K562 (cell line): ENCODE data around the gene HS6ST1. TPM values are rescaled to one million over a fixed set of nuclear protein-coding genes. Genes with fewer than 3 reads are reported as not detected.

Experiments used
- ATAC-seq: fragments of 200-7000 bp; cut with Tn5 transposase; 3 replicates; pipeline ENCODE4 v1.9.1; 2020; ENCODE audit warnings: moderate library complexity
- BruUV-seq: library from RNA; stranded (reverse); fragments of 400-500 nt; replicated peaks from 2 replicates; lab custom pipeline; 2021; lab: Mats Ljungman, UMichigan
- CTCF ChIA-PET: fragments of 300-600 bp; formaldehyde crosslinking; extraction: SDS; loops from one replicate; lab custom pipeline; 2021; ENCODE audit warnings: low intra/inter-chr PET ratio; lab: Yijun Ruan, JAX
- POLR2A ChIA-PET: fragments of 300-600, 350-650 bp; sonication (Branson Sonifier 250); formaldehyde crosslinking; extraction: SDS; loops from one replicate; lab custom pipeline; 2021; ENCODE audit warnings: antibody characterized with exemption, inconsistent platforms; lab: Yijun Ruan, JAX
- DNase-seq, 4 experiments: peaks; one replicate each; pipeline versions ENCODE4 v3.0.0 to v3.0.0-alpha.2; 2011 to 2018; ENCODE audit warnings: low spot score in 3 of 4, mixed read lengths in 3 of 4; ENCODE audit errors: extremely low read depth in 1 of 4
- FAIRE-seq: peaks from 2 replicates; lab custom pipeline; 2011; peaks lifted over from hg19 to GRCh38; lab: Jason Lieb, UNC
- H2AFZ ChIP-seq: 2 replicates; pipeline ENCODE4 v1.6.0; 2011; ENCODE audit warnings: low read depth, low read length, control low read depth, inconsistent platforms
- H3K27ac ChIP-seq: fragments of 200-600 bp; 3 replicates; pipeline ENCODE4 v1.8.0; 2011; ENCODE audit warnings: low read depth, mild to moderate bottlenecking, control low read depth, inconsistent platforms, low read length, moderate library complexity, mixed read lengths; ENCODE audit errors: extremely low read depth
- H3K27me3 ChIP-seq, 2 experiments: fragments of 300-600 bp in 1 of 2; 2 replicates in 1 of 2; 3 replicates in 1 of 2; pipeline versions ENCODE4 v1.6.0 to v1.8.0; 2011; ENCODE audit warnings: inconsistent platforms in 2 of 2, low read length in 2 of 2, mild to moderate bottlenecking in 1 of 2, mixed read lengths in 1 of 2, moderate library complexity in 1 of 2; ENCODE audit not compliant: control insufficient read depth in 2 of 2, insufficient read depth in 2 of 2
- H3K36me3 ChIP-seq: fragments of 300-600 bp; 3 replicates; pipeline ENCODE4 v1.8.0; 2011; ENCODE audit warnings: mild to moderate bottlenecking, low read length, inconsistent platforms; ENCODE audit not compliant: control insufficient read depth, insufficient read depth
- H3K4me1 ChIP-seq, 2 experiments: fragments of 200-600 bp in 1 of 2; replicated peaks in 1 of 2; 2 replicates in 1 of 2; 3 replicates in 1 of 2; pipeline versions ENCODE4 v1.5.1 to v1.8.0; 2011; ENCODE audit warnings: inconsistent platforms in 2 of 2, low read length in 2 of 2, mild to moderate bottlenecking in 1 of 2, mixed read lengths in 1 of 2, moderate library complexity in 1 of 2; ENCODE audit not compliant: control insufficient read depth in 2 of 2, insufficient read depth in 2 of 2
- H3K4me2 ChIP-seq: 2 replicates; pipeline ENCODE4 v1.6.1; 2011; ENCODE audit warnings: low read length, control low read depth, inconsistent platforms, mixed read lengths; ENCODE audit not compliant: insufficient read depth
- H3K4me3 ChIP-seq: fragments of 200-600 bp; sonication (generic), shearing (Covaris generic); 2 replicates; pipeline ENCODE4 v1.5.1; 2016; ENCODE audit warnings: control low read depth, inconsistent platforms
- H3K79me2 ChIP-seq: fragments of 200-600 bp; 3 replicates; pipeline ENCODE4 v1.8.0; 2011; ENCODE audit warnings: low read length, inconsistent platforms; ENCODE audit not compliant: control insufficient read depth, insufficient read depth
- H3K9ac ChIP-seq, 2 experiments: 2 replicates each; pipeline versions ENCODE4 v1.6.0 to v1.6.1; 2011; ENCODE audit warnings: low read depth in 2 of 2, low read length in 2 of 2, control low read depth in 1 of 2, inconsistent platforms in 1 of 2, mild to moderate bottlenecking in 1 of 2, mixed read lengths in 1 of 2; ENCODE audit not compliant: insufficient read depth in 1 of 2
- H3K9me1 ChIP-seq: one replicate; pipeline ENCODE4 v1.6.0; 2011; ENCODE audit warnings: inconsistent platforms, mild to moderate bottlenecking, low read length, moderate library complexity; ENCODE audit not compliant: control insufficient read depth, insufficient read depth
- H3K9me3 ChIP-seq: replicated peaks from 2 replicates; pipeline ENCODE4 v1.5.1; 2011; ENCODE audit warnings: low read depth, low read length, inconsistent platforms; ENCODE audit not compliant: control insufficient read depth, insufficient read depth
- H4K20me1 ChIP-seq: replicated peaks from 2 replicates; pipeline ENCODE4 v1.6.1; 2011; ENCODE audit warnings: low read length, inconsistent platforms, mixed read lengths; ENCODE audit not compliant: control insufficient read depth, insufficient read depth
- ATF7 ChIP-seq: fragments of 450-650 bp; IDR thresholded peaks from 2 replicates; pipeline ENCODE4 v1.7.1; 2014; ENCODE audit warnings: mild to moderate bottlenecking, moderate library complexity
- GABPB1 ChIP-seq: sonication (generic); formaldehyde crosslinking; IDR thresholded peaks from 2 replicates; pipeline ENCODE4 v1.8.0; 2022; ENCODE audit warnings: mild to moderate bottlenecking, missing genetic modification reagents
- HMGXB4 ChIP-seq: sonication (generic); formaldehyde crosslinking; IDR thresholded peaks from 2 replicates; pipeline ENCODE4 v1.8.1; 2023; ENCODE audit warnings: mild to moderate bottlenecking, missing genetic modification reagents
- SRSF9 ChIP-seq: fragments of 200-400 bp; formaldehyde crosslinking; IDR thresholded peaks from 2 replicates; pipeline ENCODE4 v1.6.1; 2017; ENCODE audit warnings: low read depth, low read length, borderline replicate concordance
- WGBS: fragments of 100-300 bp; shearing (Covaris generic); methylation state at CpG from one replicate; pipeline ENCODE4 v1.1.6; 2016; ENCODE audit warnings: low coverage, mixed read lengths; ENCODE audit not compliant: insufficient coverage; ENCODE audit errors: missing lambda C conversion rate; 5-methylcytosine and 5-hydroxymethylcytosine counted together
- in situ Hi-C: fragments of 300-500 bp; cut with MboI; formaldehyde crosslinking; loops from 4 replicates; pipeline ENCODE4 v1.15.0; 2018; ENCODE audit warnings: inconsistent platforms, mixed read lengths
- intact Hi-C: fragments of 100-400 bp; cut with micrococcal nuclease; formaldehyde crosslinking; loops from 2 replicates; pipeline ENCODE4 v1.14.2; 2022
- polyA plus RNA-seq, 8 experiments: library from polyadenylated mRNA; depleted of rRNA in 4 of 8; stranded (reverse) in 5 of 8; unstranded in 3 of 8; fragments of >200 nt; fragmentation: Nextera tagmentation in 2 of 8; fragmentation: Illumina TruSeq in 1 of 8; extraction: Ambion mirVana in 2 of 8; extraction: Trizol in 1 of 8; gene quantifications; 2 replicates each; pipeline versions ENCODE4 v1.2.1 to v1.2.3, GENCODE V29; 2011 to 2014; ENCODE audit warnings: inconsistent platforms in 1 of 8, missing spikeins in 1 of 8
- total RNA-seq, 7 experiments: library from RNA; depleted of rRNA in 6 of 7; stranded (reverse); fragments of >200 nt in 6 of 7; fragmentation: Illumina TruSeq in 2 of 7; extraction: Trizol in 2 of 7; gene quantifications; 2 replicates each; pipeline versions ENCODE4 v1.2.1 to v1.2.3, GENCODE V29; 2011 to 2021; ENCODE audit warnings: low replicate concordance in 1 of 7

Gene HS6ST1
- total and polyA plus RNA-seq, 9 of the 15 experiments (the other 6 are each of a cell fraction or from before 2014, with no cell fraction given), result 0.06 to 7.4 (median 3.8) TPM

GRCh38 chr2:128291161-128291843 lies 27.4 kb downstream of the HS6ST1 start:
- in situ Hi-C loops, result no loop called here
- Histone ChIP-seq H3K27ac (no peak overlapping the region), H3K36me3 (no peaks in the 10 kb centered on the region), H3K4me1 (peaks cover 0 to 13% of the 10 kb centered on the region in 2 experiments; a peak in 1 of 5 replicates), H3K4me2 (no peak overlapping the region), H3K4me3 (no peak overlapping the region), H3K9ac (no peak overlapping the region), H2AFZ (no peak overlapping the region), H3K79me2 (no peaks in the 10 kb centered on the region), H3K27me3 (no peaks in the 10 kb centered on the region), H3K9me3 (no peaks in the 10 kb centered on the region), H3K9me1 (no peaks in the 10 kb centered on the region), H4K20me1 (peaks cover 3% of the 10 kb centered on the region; the same call in 1 of the 2 replicates)
- POLR2A ChIA-PET, result interaction anchor here (0.6 to 0.9 kb wide), 2 partner anchors 13 to 227 kb away, joined by 3 read pairs; no protein-coding TSS in a partner anchor
- no peak for DNase-seq
- no TSS peak for BruUV-seq
- no peak; the same call in 2 of the 3 replicates for ATAC-seq
- no peak for TF ChIP-seq GABPB1
- no peak for TF ChIP-seq SRSF9
- no peak for TF ChIP-seq HMGXB4 (CRISPR knock-in tag)
- TF ChIP-seq ATF7, result no peak
- CTCF ChIA-PET, result no interaction called here
- FAIRE-seq, result no peak
- intact Hi-C loops, result no loop called here
- WGBS, result 41% methylated on average over 13 of the region's 13 CpGs
